Activated CD8-positive, alpha-beta memory T cell treated with anti-CD3 and anti-CD28 coated beads for 24 hours (primary cell): ENCODE results near the gene CHCHD10.
A peak's percentile ranks its signal among the peaks of the same experiment; 100 is the strongest.

Experiments
- DNase-seq: peaks from one replicate; pipeline ENCODE4 v3.0.0-alpha.2; 2020

The CHCHD10 gene

DNA sequence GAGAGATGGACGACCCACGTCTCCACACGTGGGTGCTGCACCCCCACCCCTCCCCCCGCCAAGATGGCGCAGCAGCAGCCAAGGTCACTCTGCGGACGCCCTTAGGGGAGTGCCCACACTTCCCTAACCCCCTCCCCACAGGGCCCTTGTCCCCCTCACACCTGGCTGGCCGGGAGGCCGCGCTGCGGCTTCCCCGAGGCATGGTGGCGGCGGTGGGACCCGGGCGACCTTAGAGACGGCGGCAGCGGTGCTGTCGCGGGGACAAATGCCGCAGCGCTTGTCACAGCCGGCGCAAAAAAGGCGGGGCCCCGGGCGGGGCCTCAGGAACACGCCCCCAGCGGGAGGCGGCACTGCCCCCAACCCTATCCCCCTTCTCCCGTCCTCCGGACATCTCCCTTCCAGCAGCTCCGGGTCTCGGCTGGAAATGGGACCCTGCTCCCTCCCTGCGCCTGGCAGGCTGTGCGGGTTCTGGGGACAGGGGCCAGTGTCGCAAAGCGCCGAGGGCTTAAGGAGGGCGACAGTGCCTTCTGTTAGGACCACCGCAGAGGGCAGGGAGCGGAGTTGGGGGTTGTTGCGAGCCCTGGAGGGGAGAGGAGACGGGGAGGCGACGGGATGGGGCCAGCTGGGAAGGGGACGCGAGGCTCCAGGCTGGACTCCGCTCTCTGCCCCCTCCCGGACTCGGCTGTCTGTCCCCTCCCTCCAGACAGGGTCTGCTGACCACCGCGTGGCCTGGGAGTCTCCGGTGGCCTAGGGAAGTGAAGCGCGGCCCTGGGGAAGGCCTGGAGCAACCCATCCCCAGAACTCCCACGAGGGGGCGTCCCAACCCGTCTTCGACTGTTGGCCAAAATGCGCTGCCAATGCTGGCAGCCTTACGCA, at the start of gene CHCHD10:
TSS of gene CHCHD10 (minus strand) at position 300 of the 876 bp plus-strand sequence. CDS start at position 202, 98 bp downstream.
- DNase-seq = peak; percentile 94

GRCh38 chr22:23817146-23817545, 49.4 kb upstream of the CHCHD10 start:
- DNase-seq = no peak

DNA sequence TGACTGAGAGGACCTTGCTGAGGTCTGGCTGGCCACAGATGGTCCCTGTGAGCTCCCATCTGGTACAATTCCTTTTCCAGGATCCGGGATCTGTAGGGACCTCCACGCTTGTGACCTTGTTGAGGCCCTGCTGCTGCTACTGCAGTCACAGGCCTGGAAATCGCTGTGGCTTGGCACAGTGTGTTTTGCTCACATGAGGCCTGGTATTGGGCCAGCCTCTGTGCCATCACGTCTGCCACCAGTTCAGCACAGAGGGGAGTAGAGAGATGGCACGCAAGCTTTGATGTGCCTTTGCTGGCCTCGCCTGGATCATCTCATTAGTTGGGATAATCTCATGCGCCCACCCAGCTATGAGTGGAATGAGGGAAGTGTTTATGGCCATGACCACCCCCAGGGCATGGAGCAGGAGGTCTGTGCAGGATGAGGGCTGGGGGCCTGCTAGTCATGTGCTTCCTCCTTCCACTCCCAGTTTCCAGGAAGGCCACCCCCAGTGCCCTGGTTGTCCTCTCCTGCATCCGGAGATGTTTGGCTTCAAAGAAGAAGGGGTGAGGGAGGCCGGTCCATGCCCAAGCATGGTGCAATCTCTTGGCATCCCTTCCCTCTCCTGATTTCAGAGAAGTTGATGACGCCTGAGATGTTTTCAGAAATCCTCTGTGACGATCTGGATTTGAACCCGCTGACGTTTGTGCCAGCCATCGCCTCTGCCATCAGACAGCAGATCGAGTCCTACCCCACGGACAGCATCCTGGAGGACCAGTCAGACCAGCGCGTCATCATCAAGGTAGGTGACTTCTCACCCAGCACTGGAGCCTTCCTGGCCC, 48.6 kb upstream of the CHCHD10 start:
- no peak for DNase-seq

- no peak for DNase-seq
These were observed 47.9 kb upstream of the CHCHD10 start for GRCh38 chr22:23815541-23816155.

DNA sequence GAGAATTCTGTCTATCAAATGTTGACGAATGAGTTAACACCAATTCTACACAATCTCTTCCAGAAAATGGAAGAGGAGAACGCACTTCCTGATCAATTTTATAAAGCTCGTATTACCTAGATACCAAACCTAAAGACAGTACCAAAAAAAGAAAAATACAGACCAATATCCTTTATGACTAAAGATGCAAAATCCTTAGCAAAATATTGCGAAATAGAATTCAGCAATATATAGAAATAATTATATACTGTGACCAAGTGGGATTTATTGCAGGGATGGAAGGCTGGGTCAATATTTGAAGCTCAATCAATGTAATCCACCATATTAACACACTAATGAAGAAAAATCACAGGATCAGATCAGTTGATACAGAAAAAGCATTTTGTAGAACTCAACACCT, 44.6 kb upstream of the CHCHD10 start:
- DNase-seq = no peak

- no peak for DNase-seq
These were observed 39.1 kb upstream of the CHCHD10 start for GRCh38 chr22:23806837-23807236.

- no peak for DNase-seq
These were observed 37.1 kb upstream of the CHCHD10 start for GRCh38 chr22:23804781-23805291.

GRCh38 chr22:23803001-23803819, 35.4 kb upstream of the CHCHD10 start:
- no peak for DNase-seq

GRCh38 chr22:23801886-23802377, 34.2 kb upstream of the CHCHD10 start:
- no peak for DNase-seq

- DNase-seq = no peak
These were observed 33.6 kb upstream of the CHCHD10 start for GRCh38 chr22:23801238-23801821.

DNA sequence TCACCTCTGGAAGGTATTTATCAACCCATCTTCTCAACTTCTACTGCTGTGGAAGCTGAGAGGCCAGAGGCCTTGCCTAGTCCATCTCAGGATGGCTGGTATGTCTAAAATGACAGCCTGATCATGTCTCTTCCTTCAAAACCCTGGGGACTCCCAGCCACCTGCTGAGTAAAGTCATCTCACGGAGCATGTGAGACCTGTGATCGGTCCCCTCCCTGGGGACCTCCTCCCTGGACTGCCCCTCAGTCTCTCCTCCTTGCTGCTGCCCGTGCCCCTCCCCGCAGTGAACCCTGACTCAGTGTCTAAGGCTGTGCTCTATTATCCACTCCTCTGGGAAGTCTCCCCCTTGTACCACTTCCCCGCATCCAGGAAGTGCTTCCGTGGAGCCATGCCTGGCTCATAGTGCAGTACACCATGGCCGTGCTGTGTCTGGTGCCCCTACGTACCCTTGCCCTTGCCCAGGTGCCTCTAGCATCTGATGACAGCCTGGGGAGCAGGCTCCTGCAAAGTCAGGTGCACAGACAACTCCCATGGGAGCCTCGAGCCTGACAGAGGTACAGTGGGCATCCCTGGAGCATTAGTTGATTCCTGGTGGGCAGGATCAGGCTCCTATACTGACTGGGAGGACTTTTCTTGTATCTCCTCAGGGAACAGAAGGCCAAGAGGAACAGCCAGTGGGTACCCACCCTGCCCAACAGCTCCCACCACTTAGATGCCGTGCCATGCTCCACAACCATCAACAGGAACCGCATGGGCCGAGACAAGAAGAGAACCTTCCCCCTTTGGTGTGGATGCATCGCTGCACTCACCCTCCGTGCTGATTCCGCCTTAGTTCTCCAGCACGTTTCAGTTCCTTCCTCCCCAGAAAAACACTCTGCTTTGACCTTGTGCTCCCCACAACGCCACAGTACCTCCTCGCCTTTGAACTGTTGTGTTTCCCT, 32.8 kb upstream of the CHCHD10 start:
- DNase-seq = no peak

- no peak for DNase-seq
These were observed 28.7 kb upstream of the CHCHD10 start for GRCh38 chr22:23796461-23796860.

DNA sequence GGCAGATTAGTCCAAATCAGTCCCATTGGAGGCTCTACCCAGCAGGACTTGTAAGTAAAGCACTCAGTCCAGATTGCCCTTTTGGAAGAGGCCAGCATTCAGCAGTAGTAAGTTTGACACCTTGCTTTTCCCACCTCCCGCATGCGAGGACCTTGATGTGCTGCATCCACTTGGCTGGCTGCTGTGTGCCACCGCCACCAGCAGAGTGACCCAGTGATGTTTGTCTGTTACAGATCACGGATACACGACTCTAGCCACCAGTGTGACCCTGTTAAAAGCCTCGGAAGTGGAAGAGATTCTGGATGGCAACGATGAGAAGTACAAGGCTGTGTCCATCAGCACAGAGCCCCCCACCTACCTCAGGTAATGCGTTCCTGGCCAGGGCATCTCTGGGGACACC, 25.6 kb upstream of the CHCHD10 start:
- DNase-seq = no peak

DNA sequence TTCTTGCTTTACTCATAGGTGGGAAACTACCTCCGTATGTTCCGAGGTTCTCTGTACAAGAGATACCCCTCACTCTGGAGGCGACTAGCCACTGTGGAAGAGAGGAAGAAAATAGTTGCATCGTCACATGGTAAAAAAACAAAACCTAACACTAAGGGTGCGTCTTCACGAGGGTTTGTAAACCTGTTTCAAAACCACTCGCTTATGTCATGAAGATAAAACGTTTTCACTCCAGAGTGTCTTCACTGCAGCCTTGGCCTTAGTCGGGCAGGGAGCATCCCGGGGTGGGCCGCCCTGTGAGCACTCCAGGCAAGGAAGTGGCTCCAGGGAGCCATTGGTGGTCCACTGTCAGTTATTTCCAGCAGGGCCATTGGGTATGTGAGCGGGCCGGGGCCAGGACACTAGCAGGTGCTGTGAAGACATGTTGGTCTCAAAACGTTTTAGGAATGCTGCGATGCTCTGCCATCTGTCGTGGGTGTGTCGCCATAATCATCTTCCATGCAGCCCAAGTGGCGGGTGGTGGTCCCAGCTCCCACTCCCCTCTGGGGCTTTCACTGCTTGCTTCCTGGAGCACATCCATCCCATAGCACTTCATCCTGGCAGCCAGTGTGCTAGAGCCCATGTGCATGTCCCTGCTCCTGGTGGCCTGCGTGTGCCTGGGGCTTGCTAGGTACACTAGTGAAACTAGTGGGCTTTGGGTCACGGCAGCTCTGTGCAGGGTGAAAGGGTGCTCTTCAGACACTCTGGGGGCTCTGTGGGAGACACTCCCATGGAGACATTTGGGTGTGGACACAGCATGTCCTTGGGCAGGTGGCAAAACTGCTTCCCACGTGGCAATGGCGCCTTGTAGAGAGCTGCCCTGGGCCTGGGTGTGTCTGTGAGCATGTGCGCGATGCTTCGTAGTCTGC, 24.2 kb upstream of the CHCHD10 start:
- DNase-seq = no peak

- DNase-seq = no peak
These were observed 23.3 kb upstream of the CHCHD10 start for GRCh38 chr22:23790819-23791737.

- no peak for DNase-seq
These were observed 21.9 kb upstream of the CHCHD10 start for GRCh38 chr22:23789638-23790037.

GRCh38 chr22:23789121-23789520, 21.3 kb upstream of the CHCHD10 start:
- no peak for DNase-seq

GRCh38 chr22:23787910-23788309, 20.1 kb upstream of the CHCHD10 start:
- no peak for DNase-seq

- no peak for DNase-seq
These were observed 19.8 kb upstream of the CHCHD10 start for GRCh38 chr22:23787600-23787896.
